T-helper 1 cell (primary cell): ENCODE data around the gene DYSF.

Experiments
- DNase-seq, 5 donors: peaks; one replicate each; pipeline ENCODE4 v3.0.0-alpha.2; 2012 to 2020

Gene DYSF

DNA sequence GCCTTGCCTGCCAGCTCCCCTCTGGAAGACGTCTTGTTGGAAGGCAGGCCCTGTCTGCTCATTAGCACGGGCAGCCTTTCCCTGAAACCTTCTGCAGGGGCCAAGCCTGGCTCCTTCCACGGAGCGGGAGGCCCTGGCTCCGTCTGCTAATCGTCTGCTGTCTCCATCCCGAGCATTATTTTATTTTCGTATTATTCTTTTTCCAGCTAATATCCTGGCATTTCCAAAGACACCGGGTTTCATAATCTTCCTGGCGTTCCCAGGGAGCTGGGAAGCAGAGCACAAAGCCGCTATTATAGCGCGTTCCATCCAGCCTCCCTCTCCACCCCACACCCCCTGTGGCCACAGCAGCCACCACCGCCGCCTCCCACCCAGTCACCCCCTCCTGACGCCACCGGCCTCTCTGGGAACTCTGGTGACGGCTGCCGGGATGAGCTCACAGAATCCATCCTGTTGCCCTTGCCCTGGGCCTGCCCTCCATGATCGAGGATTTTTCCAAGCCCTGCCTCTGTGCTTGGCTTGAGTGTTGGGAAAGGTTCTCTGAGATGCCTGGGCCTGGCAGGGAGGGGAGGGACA is 125.5 kb downstream of the DYSF start:
- no peak for DNase-seq

DNA sequence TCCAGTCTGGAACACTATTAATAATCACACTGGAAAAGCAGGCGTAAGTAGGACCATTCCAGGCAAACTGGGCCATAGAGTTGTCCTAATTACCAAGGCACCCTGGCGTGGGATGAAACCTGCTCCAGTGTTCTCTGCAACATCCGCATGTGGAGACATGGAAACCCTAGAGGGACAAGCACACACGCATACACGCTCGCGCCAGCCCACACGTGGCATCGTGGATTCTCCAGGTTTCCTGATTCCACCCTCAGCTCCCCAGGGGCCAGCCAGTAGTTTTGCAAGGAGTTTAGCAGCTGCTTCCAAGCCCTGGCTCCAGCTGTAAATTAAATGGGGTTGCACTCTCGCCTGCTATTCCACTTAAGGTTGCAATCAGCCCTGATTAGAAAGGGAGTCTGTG is 127.7 kb downstream of the DYSF start:
- no peak for DNase-seq

DNA sequence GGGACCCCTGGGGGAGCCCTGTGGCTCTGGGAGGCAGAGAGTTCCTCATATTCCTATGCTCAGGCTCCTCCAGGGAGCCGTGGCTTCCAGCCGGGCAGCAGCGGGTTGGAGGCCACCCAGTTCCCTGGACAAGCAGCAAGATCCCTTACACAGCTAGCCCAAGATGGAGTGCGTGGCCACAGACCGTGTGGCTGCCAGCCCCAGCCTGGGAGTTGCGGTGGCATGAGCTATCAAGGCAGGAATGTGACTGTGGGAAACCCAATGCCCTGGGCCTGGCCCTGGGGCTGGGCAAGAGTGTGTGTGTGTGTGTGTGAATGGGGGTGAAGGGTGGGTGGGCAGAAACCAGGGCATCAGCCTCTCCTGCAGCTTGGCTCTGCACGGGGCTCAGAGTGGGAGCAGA is 130.5 kb downstream of the DYSF start:
- no peak for DNase-seq

DNA sequence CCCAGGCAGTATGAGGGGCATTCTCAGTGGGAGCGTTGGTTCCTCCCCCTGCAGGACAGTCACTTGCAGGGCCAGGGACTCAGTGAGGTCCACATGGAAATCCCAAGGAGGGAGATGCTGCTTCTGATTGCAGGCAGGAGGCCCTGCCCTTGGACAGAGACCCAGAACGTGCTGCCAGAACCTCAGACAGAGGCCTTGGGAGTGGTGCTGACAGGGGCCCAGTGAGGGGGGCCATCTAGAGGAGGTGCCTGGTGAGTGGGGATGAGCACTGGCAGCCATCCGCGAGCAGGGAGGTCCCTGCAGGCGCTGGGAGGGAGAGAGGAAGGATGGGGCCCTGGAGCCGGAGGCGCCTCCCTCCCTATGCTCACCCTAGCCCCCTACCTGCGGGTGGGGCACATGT is 133.1 kb downstream of the DYSF start:
- no peak for DNase-seq

DNA sequence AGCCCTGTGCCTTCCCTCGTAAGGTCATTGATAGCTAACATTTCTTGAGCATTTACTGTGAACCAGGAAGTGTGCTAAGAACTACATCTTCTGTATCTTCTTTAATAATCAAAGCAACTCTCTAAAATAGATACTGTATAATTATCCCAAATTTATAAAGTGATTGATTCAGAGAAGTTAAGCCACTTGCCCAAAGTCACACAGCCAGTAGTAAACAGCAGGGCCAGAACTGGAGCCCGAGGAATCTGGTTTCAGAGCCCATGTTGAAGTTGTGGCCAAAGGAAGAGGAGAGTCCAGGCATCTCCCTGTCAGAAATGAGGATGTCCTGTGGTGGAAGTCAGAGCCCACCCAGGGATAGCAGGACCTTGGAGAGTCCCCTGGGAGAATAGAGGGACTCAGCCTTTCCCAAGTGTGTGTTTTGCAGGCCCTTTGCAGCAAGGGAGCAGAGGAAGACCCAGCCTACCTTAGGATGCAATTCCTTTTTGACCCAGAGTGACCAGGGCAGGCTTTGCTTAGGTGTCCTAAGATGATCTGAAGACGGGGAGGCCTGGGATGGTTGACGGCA is 134.2 kb downstream of the DYSF start:
- DNase-seq: no peak

DNA sequence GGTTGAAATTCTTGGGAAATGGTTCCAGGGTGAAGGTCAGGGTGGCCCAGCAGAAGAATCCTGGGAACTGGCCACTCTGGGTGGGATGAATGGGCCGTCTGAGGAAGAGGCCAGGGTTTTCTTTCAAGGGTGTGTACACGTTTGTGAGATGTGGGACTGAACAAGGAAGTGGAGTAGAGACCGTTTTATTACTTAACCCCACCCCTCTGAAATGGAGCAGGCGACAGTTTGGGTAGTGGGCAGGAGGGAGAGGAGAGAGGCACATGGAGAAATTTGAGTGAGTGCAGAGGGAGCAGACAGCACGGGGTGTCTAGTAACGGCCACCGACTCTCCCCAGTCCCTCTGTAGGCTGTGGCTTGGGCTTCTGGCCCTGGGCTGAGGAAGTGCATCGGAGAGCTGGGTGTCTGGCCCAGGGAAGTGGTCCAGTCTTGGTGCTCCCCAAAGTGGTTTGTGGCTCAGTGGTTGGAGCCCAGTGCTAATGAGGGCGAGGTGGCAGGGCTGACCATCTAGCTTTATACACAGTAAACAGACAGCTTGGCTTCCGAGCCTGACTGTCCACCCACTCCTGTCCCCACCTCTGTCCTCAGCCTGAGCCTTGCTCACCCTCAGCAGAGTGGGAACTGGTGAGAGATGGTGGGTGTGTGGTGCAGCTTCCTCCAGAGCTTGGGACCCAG is 135.3 kb downstream of the DYSF start:
- no peak for DNase-seq

DNA sequence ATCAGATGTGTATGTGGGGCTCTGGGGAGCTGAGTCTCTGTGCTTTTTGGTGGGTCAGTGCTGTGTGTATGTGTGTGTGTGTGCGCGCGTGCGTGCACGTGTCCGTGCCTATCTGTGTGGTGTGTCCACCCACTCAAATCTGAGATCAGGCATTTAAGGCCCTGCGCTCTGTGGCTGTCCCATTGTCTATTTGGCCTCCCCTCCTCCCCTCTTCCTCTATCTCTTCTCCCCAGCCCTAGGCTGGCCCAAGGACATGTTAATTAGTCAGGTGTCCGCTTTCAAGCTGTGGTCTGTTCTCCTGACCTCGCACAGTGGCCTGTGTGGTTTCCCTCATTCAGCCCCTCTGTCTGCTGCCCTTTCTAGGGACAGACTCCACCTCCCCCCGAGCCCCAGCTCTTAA is 136.4 kb downstream of the DYSF start:
- DNase-seq: no peak

DNA sequence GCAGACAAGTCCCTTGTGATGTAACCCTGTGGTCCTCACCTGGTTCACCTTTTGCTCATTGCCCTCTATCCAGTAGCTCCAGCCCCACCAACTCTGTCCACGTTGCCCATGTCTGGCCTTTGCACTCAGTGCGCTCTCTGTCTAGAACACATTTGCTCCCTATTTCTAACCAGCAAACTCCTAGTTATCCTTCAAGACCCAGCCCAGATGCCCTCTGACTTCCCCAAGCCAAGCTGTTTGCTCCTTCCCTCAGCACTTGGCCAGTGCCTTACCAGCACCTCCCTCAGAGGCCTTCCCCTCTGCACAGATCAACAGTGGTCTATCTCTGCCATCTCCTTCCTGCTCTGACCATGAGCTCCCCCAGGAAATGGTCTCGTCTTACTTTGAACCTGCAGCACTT is 137.7 kb downstream of the DYSF start:
- no peak for DNase-seq

DNA sequence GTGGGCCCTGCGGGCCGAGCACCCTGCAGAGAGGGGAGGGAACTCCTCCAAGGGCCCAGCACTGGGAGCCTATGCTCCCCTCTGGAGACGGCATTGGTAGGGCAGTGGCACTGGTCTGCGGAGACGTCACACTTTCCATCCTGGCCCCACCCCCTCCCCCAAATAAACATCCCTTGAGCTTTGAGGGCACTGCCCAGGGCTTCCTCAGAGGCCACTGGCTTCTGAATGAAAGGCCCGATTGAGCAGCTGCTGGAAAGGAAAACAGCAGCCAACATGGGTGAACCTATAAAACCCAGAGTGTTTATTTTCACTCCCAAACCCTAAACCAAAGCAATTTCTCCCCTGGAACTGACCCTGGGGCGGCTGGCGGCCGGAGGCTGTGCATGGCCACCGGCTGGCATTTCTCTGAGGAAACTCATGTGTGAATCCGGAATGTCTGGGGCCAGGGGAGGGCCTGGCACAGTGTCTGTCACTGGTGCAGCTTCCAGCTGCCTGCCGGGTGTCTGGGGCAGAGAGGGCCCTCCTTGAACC is 138.9 kb downstream of the DYSF start:
- no peak for DNase-seq

DNA sequence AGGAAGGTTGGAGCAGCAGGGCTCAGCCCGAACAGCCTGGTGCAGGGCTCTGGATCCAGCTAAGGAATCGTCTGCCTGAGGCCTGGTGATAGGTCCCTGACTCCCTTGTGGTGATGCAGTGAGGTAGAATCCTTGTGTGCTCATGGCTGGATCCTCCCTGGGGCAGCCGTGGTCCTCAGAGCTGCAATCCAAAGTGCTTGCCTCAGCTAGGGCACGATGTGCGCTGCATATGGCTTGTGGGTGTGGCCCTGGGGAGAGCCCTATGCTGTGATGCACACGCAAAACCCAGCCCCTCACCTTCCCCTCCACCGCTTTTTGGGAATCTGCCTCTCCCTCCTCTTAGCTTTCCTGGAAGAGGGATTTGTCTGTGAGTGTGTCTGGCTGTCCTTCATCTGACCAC is 142.2 kb downstream of the DYSF start:
- no peak for DNase-seq

DNA sequence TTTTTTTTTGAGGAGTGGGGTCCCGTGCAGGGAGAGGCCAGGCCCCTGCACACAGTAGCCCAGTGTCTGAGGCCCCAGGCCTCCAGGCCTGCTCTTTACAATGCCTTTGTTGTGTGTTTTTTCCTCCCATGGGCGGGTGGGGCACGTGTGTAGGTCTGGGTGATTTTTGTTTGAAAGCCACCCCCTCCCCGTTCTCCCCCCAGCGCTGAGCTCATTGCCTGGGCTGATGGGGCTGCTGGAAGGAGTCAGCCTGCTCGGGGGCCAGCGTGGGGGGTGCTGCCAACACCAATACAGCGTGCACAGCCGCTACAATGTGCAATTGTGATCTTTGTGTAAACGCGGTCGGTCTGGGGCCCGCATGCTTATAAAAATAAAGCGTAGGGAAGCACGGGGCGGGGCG is 142.7 kb downstream of the DYSF start:
- no peak for DNase-seq

DNA sequence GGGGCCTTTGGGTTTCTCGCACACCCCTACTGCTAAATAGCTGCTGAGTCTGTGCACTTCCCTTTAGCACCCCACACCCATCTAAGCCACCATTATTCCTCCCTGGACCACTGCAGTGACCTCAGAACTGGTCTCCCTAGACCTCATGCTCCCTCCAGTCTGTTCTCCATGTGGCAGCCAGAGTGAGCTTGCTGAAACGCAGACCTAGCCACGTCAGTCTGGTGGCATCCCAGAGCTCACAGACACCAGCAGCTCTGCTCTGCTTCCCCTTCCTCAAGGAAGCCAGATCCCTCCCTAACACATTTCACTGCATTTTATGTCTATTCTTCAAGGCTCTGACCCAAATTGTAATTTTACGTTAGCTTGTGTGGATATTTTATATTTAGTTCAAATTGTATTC is 144.4 kb downstream of the DYSF start:
- DNase-seq: no peak

DNA sequence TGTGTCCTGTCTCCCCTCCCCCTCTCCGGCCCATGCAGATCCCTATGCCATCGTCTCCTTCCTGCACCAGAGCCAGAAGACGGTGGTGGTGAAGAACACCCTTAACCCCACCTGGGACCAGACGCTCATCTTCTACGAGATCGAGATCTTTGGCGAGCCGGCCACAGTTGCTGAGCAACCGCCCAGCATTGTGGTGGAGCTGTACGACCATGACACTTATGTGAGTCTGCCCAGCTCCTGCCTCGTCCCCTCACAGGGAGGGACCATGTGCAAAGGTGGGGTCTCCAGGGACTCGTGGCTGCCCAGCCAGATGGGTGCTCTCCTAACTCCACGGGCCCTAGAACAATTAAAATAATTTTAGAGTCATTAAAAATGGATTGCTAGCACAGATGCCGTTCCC is 145.2 kb downstream of the DYSF start:
- DNase-seq: no peak

DNA sequence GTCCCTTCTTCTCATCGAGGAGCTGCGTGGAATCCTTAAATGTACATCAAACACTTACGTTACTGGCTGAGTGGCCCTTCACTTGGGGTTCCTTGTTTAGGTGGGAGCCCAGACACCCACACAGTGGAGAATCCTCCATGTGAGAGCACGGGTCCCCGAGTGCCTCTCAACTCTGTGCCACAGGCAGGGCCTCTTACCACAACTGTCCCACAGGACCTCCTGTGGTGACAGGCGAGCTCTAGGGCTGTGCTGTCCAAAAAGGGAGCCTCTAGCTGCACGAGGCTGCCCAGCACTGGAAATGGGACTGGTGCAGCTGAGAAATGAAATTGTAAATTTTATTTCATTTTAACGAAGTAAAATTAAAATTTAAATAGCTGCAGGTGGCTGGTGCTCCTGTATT is 145.7 kb downstream of the DYSF start:
- no peak for DNase-seq

DNA sequence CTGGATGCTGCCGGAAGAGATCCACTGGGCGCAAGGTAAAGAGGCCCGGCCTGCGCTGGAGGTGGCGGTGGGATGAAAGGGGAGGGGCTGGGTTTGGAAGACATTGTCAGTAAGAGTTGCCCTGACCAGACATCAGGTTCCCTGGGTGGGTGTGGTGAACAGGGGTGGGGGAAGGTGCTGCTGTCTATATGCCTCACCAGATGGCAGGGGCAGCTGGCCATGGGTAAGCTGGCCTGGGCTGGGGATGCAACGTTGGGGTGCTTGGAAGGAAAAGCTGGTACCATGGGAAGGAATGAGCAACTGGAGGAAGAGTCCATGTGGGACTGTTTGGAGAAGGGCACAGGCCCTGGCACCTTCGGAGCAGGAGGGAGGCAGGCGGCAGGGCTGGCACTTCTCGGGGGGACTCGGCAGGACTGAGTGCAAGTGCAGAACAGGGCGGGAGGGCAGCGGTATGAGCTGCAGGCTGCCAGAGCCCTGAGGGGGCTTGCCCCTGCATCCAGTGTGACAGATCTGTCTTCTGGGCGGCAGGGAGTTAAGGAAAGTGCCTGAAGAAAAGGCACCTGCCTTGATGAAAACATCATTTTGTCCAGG is 146.4 kb downstream of the DYSF start:
- no peak for DNase-seq

DNA sequence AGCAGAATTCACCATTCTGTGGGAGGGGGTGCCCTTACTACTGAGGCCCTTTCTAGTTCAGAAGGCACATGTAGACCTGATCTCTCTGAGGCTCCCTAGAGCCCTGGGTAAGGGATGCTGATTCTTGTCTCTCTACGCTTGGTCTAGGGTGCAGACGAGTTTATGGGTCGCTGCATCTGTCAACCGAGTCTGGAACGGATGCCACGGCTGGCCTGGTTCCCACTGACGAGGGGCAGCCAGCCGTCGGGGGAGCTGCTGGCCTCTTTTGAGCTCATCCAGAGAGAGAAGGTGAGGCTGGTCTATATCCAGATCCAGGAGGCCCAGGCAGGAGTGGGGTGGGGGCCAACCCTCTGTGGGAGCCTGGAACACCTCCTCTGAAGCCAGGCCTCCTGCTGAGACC is 147.2 kb downstream of the DYSF start:
- DNase-seq: no peak

DNA sequence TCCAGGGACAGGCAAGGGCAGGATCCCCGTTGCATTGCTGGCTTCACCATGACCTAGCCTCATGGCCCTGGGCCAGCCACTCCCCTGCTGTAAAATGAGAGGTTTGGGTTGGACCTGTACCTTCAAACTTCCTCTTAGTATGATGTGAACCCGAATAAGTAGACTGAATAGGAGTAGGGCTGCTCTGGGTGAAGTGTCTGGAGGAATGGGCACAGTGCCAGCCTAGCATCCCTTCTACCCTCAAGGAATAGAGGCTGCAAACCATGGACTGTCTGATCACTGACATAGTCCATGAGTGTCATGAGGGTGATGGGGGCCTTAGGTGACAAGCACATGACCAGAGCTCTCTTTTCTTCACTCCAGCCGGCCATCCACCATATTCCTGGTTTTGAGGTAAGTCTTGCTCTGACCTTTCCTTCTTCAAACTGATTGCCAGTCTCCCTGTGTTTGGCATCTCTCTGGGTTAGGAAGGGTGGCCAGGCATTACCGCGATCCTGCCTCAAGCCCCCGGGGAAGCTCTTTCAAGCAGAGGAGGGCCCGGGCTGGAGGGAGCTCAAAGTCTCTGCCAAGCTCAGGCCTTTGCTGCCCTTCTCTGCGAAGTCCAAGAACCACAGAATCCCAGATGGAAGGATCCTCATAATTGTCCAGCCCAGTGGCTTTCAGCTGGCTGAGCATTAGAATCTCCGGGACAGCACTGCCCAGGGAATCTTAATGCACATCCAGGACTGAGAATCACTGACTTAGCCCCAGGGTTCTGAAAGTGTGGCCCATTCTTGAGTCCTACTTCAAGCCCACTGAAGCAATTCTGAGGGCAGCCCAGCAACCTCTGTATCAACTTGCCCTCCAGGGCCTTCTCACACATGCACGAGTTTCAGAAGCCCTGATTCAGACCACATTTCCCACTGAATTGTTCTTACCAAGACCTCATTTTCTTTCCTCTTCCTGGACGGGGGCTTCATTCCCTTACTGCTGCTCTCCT is 148.1 kb downstream of the DYSF start:
- DNase-seq: no peak

DNA sequence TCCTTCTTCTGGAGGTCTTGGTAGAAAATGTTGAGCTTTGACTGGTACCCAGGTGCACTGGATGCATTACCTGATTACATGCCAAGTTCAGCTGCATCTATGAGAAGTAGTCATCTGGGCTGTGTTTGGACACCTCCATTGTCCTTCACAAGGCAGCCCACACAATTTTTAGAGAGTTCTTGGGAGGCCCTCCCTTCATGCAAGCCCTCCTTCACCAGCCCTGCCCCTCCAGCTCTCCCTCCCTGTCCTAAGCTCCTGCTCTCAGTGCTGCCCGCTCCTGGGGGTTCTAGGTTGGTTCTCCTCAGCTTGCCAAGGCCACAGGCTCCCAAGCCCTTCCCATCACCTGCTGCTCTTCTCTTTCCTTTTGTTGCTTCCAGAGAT is 148.7 kb downstream of the DYSF start:
- DNase-seq: no peak

DNA sequence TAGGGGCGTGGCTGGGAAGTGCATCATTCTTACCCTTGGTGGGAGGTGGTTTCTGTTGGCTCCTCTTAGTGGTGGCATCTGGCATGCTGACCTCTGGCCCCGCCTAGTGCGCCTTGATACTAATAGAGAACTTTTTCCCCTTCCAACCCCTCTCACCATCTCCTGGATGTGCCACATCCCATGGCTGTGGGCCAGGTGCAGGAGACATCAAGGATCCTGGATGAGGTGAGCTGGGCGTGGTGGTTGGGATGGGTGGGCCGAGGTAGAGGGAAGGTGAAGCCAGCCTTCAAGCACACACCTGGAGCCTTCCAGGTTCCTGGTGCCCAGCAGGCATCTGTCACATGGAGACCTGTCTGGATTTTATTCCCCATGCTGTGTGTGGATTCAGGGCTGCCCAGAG is 149.2 kb downstream of the DYSF start:
- DNase-seq: no peak

DNA sequence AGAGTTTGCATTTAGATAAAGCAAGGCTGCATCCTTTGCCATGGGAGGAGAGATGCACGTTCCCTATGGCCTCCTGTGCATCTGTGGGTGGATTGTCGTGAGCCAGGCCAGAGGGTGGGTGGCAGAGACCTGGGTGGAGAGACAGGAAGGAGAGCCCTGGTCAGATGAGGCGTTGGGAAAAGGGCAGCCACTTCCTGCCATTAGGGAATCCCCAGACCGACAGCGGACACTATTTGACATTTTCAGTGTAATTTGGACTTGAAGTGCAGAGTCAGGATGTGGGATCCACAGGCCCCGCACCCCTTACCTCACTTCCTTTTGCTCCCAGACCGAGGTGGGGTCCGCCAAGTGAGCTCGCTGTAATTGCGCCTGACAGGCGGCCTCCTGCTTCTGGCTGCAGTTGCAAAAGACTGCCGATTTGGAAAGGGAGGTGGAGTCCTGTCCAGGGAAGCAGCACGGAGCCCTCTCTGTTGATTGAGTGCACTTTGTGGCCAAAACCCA is 150.0 kb downstream of the DYSF start:
- DNase-seq: peak in 1 of 5 donors; percentile 3

DNA sequence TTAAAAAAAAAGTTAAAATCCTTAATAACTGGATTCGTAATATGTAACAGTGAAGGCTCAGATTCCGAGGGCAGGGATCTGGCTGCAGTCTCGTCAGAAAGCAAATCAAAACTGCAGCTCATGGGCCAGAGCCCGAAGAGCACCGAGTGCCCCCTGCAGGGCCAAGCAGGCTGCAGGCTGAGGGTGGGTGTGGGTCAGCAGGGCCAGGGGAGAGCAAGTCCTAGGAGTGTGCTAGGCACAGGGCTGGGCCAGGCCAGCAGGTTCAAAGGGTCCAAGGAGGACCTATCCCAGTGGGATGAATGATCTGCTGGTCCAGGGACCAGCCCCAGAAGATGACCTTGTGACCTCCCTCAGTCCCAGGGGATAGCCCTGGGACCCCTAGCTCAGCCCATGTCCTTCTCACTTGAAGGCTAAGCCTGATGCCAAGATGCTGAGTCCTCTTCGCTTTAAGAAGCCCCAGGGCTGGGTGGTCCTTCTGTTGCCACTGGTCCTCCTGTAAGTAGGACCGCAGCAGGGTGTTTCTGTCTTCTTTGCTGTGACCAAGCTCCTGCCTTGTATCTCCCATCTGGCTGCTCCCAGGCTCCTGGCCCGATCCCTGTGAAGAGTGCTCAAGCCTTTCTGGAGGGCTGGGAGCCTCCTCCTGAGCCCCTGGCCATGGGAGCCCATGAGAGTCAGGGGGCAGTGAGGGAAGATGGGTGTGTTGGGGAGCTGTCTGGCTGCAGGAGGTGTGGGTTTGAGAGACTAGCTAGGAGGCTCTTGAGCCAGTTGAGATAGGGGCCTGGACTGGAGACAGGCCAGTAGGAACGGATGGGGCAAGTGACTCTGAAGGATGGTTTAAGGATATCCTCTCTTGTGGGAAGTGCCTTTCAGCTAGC is 150.7 kb downstream of the DYSF start:
- peak in 1 of 5 donors; percentile 1 for DNase-seq

DNA sequence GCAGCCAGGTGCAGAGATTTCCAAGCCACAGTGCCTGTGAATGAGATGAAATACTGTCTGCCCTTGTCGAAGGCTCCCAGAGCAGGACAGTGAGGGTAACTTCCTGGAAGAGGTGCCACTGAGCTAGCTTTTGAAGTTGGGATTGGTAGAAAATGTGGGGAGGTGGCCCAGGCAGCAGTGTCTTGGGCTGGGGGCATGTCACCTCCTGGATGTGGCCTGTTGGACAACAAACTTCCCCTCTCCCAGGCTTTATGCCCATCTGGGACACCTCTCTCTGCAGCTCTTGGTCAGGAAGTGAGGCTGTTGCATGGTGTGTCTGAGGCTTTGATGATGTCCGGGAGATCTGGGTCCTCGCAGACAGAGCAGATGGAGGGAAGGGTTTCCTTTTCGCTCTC is 151.4 kb downstream of the DYSF start:
- no peak for DNase-seq
